WTC11 (cell line): ENCODE data around the gene ILK. TPM values are rescaled to one million over a fixed set of nuclear protein-coding genes. Genes with fewer than 3 reads are reported as not detected.

Source experiments
- ATAC-seq: fragments of 200-7000 bp; cut with Tn5 transposase; 2 replicates; pipeline ENCODE4 v1.10.0; 2021; ENCODE audit warnings: mild to moderate bottlenecking, moderate library complexity
- CTCF ChIA-PET: fragments of 300-600 bp; sonication (Branson Sonifier 250); formaldehyde crosslinking; loops from one replicate; lab custom pipeline; 2021; ENCODE audit warnings: antibody characterized with exemption; lab: Charles Lee
- POLR2A ChIA-PET: fragments of 350-600 bp; sonication (Branson Sonifier 250); formaldehyde crosslinking; loops from one replicate; lab custom pipeline; 2021; ENCODE audit warnings: antibody characterized with exemption; lab: Charles Lee
- DNase-seq: peaks from one replicate; pipeline ENCODE4 v3.0.0; 2021; ENCODE audit warnings: low spot score
- H3K27ac Mint-ChIP-seq: 2 replicates; pipeline ENCODE4 v1.8.0; 2021; ENCODE audit warnings: mixed read lengths
- H3K27me3 Mint-ChIP-seq: 2 replicates; pipeline ENCODE4 v1.8.0; 2021; ENCODE audit warnings: low read depth, mild to moderate bottlenecking, moderate library complexity, mixed read lengths
- H3K36me3 Mint-ChIP-seq: 2 replicates; pipeline ENCODE4 v1.8.0; 2021; ENCODE audit warnings: mixed read lengths
- H3K4me1 Mint-ChIP-seq: 2 replicates; pipeline ENCODE4 v1.8.0; 2022; ENCODE audit warnings: mixed read lengths
- H3K4me3 Mint-ChIP-seq: 2 replicates; pipeline ENCODE4 v1.8.0; 2021; ENCODE audit warnings: mild to moderate bottlenecking, moderate library complexity, mixed read lengths
- H3K9me3 Mint-ChIP-seq: 2 replicates; pipeline ENCODE4 v1.8.0; 2021; ENCODE audit warnings: mixed read lengths
- ATF1 ChIP-seq: sonication (generic); formaldehyde crosslinking; IDR thresholded peaks from 2 replicates; pipeline ENCODE4 v1.8.1; 2023; ENCODE audit warnings: mild to moderate bottlenecking, moderate library complexity, missing genetic modification reagents
- CBFB ChIP-seq: sonication (generic); formaldehyde crosslinking; IDR thresholded peaks from 2 replicates; pipeline ENCODE4 v1.8.1; 2022; ENCODE audit warnings: mild to moderate bottlenecking, low read depth, missing genetic modification reagents
- EMX1 ChIP-seq: fragments of 250-450 bp; sonication (Bioruptor Pico); IDR thresholded peaks from 2 replicates; pipeline ENCODE4 v1.8.0; 2021; ENCODE audit warnings: mild to moderate bottlenecking
- FOXK1 ChIP-seq: sonication (generic); formaldehyde crosslinking; IDR thresholded peaks from 2 replicates; pipeline ENCODE4 v1.8.0; 2022; ENCODE audit warnings: mild to moderate bottlenecking, moderate library complexity, missing genetic modification reagents
- GRHL2 ChIP-seq: fragments of 250-450 bp; sonication (Bioruptor Pico); IDR thresholded peaks from 2 replicates; pipeline ENCODE4 v1.8.0; 2022; ENCODE audit warnings: mild to moderate bottlenecking, moderate library complexity; ENCODE audit not compliant: insufficient replicate concordance, severe bottlenecking
- GTF2I ChIP-seq: fragments of 250-450 bp; sonication (Bioruptor Pico); conservative IDR thresholded peaks from 2 replicates; pipeline ENCODE4 v1.4.0; 2021; ENCODE audit warnings: mild to moderate bottlenecking
- KAT7 ChIP-seq: sonication (generic); formaldehyde crosslinking; IDR thresholded peaks from 2 replicates; pipeline ENCODE4 v1.8.1; 2023; ENCODE audit warnings: missing genetic modification reagents, mild to moderate bottlenecking, borderline replicate concordance
- NFE2L1 ChIP-seq: sonication (generic); formaldehyde crosslinking; IDR thresholded peaks from 2 replicates; pipeline ENCODE4 v1.8.1; 2023; ENCODE audit warnings: missing genetic modification reagents
- ZNF396 ChIP-seq: fragments of 250-450 bp; sonication (Bioruptor Pico); IDR thresholded peaks from 2 replicates; pipeline ENCODE4 v1.8.0; 2021; ENCODE audit warnings: mild to moderate bottlenecking, moderate library complexity, borderline replicate concordance
- ZNF671 ChIP-seq: fragments of 250-450 bp; sonication (Bioruptor Pico); IDR thresholded peaks from 2 replicates; pipeline ENCODE4 v1.8.0; 2021; ENCODE audit warnings: mild to moderate bottlenecking
- total RNA-seq: library from RNA; stranded (reverse); gene quantifications from 3 replicates; pipeline ENCODE4 v1.2.3, GENCODE V29; 2021
- TF ChIP-seq, protein P1 (sequence below): fragments of 250-450 bp; sonication (Bioruptor Pico); IDR thresholded peaks from 2 replicates; pipeline ENCODE4 v1.9.0; 2021; ENCODE audit warnings: mild to moderate bottlenecking
- TF ChIP-seq, protein P2 (sequence below): sonication (generic); formaldehyde crosslinking; IDR thresholded peaks from 2 replicates; pipeline ENCODE4 v1.8.0; 2023; ENCODE audit warnings: mild to moderate bottlenecking, missing genetic modification reagents
- TF ChIP-seq, protein P3 (sequence below): fragments of 250-450 bp; sonication (Bioruptor Pico); IDR thresholded peaks from 2 replicates; pipeline ENCODE4 v1.9.0; 2021; ENCODE audit warnings: moderate library complexity, mild to moderate bottlenecking, inconsistent platforms, borderline replicate concordance
- TF ChIP-seq, protein P4 (sequence below): sonication (generic); formaldehyde crosslinking; IDR thresholded peaks from 2 replicates; pipeline ENCODE4 v1.8.1; 2023; ENCODE audit warnings: mild to moderate bottlenecking, missing genetic modification reagents, moderate library complexity
- TF ChIP-seq, protein P5 (sequence below): fragments of 250-450 bp; sonication (Bioruptor Pico); IDR thresholded peaks from 2 replicates; pipeline ENCODE4 v1.9.0; 2021; ENCODE audit warnings: mild to moderate bottlenecking, borderline replicate concordance
- TF ChIP-seq, protein P6 (sequence below): sonication (generic); formaldehyde crosslinking; IDR thresholded peaks from 2 replicates; pipeline ENCODE4 v1.8.1; 2022; ENCODE audit warnings: low read depth, missing genetic modification reagents, borderline replicate concordance

Gene ILK
- total RNA-seq, 1 experiment from 2014 or later, result 97.7 TPM

DNA sequence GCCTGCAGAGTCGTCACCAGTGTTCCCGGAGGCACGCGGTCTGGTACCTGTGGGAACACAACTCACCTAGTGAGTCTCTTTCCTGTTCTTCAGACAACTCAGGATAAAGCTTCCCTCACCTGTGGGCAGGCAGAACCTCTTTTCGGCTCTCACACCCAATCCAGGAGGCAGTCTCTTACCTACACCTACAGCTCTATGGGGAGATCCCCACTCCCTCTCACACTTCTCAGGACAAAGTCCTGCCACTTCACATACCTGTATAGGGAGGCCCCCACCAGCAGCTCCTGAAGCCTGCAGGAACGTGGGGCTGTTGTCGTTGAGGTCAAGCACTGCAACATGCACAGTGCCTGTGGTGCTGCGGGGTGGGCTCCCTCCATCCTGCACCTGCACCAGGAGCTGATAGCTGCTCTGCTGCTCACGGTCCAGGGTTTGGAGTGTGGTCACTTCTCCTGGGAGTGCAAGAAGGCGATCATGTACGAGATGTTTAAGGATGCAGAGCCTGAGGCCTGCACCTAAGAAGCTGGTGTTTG, 27.9 kb downstream of the ILK start (continued):
- TF ChIP-seq, protein P1, sequence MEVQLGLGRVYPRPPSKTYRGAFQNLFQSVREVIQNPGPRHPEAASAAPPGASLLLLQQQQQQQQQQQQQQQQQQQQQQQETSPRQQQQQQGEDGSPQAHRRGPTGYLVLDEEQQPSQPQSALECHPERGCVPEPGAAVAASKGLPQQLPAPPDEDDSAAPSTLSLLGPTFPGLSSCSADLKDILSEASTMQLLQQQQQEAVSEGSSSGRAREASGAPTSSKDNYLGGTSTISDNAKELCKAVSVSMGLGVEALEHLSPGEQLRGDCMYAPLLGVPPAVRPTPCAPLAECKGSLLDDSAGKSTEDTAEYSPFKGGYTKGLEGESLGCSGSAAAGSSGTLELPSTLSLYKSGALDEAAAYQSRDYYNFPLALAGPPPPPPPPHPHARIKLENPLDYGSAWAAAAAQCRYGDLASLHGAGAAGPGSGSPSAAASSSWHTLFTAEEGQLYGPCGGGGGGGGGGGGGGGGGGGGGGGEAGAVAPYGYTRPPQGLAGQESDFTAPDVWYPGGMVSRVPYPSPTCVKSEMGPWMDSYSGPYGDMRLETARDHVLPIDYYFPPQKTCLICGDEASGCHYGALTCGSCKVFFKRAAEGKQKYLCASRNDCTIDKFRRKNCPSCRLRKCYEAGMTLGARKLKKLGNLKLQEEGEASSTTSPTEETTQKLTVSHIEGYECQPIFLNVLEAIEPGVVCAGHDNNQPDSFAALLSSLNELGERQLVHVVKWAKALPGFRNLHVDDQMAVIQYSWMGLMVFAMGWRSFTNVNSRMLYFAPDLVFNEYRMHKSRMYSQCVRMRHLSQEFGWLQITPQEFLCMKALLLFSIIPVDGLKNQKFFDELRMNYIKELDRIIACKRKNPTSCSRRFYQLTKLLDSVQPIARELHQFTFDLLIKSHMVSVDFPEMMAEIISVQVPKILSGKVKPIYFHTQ (CRISPR knock-in tag), result no peak

DNA sequence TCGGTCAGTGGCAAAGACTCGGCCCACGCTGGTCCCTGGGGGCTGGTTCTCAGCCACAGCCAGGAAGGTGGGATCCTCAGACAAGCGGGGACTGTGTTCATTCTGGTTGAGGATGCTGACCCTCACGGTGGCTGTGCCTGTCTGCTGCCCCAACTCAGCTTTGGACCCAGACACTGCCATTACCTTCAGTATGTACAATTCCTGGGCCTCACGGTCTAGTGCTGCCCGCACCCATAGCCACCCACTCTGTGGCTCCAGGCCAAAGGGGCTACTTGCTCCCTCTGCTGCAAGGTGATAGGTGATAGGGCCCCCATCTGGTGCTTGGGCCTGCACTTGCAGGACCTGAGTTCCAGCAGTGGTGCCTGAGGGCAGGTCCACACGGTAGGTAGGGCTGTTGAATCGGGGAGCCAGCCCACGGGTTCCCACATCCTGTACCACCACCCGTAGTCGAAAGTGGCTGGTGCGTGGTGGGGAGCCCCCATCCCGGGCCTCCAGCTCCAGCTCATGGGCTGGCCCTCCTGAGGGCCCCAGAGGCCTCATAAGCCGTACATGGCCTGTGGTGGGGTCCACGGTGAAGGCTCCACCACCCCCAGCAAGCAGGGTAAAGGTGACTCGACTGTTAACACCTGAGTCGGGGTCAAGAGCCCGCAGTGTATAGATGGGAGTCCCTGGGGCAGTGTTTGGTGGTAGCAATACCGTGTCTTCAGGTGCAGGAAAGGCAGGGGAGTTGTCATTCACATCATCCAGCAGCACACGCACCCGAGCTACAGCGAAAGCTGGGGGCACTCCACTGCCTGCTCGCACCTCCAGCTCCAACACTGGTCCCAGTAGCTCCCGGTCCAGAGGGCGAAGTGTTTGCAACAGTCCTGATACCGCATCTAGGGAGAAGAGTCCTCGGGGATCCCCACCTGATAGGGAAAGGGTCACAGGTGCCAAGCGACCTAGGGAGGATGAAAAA, 28.8 kb downstream of the ILK start:
- POLR2A ChIA-PET, result no interaction called here
- Mint-ChIP-seq H3K9me3 (no peaks in the 10 kb centered on the region), H3K4me1 (peaks cover 8% of the 10 kb centered on the region; the same call in 1 of the 2 replicates), H3K4me3 (no peak overlapping the region), H3K27ac (no peak overlapping the region), H3K36me3 (no peaks in the 10 kb centered on the region), H3K27me3 (peaks cover 41% of the 10 kb centered on the region)
- DNase-seq (no peak), ATAC-seq (no peak)
- CTCF ChIA-PET, result interaction anchor here (2.3 kb wide), 1 partner anchor 101 kb away, joined by 6 read pairs; no protein-coding TSS in a partner anchor
- TF ChIP-seq FOXK1 (CRISPR knock-in tag) (no peak), EMX1 (CRISPR knock-in tag) (no peak), ZNF396 (no peak), ZNF671 (no peak), ATF1 (CRISPR knock-in tag) (no peak), GRHL2 (CRISPR knock-in tag) (no peak), NFE2L1 (CRISPR knock-in tag) (no peak), GTF2I (no peak), CBFB (no peak), KAT7 (CRISPR knock-in tag) (no peak)
- TF ChIP-seq, protein P1 (CRISPR knock-in tag), result no peak
- TF ChIP-seq, protein P2, sequence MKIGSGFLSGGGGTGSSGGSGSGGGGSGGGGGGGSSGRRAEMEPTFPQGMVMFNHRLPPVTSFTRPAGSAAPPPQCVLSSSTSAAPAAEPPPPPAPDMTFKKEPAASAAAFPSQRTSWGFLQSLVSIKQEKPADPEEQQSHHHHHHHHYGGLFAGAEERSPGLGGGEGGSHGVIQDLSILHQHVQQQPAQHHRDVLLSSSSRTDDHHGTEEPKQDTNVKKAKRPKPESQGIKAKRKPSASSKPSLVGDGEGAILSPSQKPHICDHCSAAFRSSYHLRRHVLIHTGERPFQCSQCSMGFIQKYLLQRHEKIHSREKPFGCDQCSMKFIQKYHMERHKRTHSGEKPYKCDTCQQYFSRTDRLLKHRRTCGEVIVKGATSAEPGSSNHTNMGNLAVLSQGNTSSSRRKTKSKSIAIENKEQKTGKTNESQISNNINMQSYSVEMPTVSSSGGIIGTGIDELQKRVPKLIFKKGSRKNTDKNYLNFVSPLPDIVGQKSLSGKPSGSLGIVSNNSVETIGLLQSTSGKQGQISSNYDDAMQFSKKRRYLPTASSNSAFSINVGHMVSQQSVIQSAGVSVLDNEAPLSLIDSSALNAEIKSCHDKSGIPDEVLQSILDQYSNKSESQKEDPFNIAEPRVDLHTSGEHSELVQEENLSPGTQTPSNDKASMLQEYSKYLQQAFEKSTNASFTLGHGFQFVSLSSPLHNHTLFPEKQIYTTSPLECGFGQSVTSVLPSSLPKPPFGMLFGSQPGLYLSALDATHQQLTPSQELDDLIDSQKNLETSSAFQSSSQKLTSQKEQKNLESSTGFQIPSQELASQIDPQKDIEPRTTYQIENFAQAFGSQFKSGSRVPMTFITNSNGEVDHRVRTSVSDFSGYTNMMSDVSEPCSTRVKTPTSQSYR (CRISPR knock-in tag), result no peak
- TF ChIP-seq, protein P3, sequence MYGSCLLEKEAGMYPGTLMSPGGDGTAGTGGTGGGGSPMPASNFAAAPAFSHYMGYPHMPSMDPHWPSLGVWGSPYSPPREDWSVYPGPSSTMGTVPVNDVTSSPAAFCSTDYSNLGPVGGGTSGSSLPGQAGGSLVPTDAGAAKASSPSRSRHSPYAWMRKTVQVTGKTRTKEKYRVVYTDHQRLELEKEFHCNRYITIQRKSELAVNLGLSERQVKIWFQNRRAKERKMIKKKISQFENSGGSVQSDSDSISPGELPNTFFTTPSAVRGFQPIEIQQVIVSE (CRISPR knock-in tag), result no peak
- TF ChIP-seq, protein P4, sequence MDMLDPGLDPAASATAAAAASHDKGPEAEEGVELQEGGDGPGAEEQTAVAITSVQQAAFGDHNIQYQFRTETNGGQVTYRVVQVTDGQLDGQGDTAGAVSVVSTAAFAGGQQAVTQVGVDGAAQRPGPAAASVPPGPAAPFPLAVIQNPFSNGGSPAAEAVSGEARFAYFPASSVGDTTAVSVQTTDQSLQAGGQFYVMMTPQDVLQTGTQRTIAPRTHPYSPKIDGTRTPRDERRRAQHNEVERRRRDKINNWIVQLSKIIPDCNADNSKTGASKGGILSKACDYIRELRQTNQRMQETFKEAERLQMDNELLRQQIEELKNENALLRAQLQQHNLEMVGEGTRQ (CRISPR knock-in tag), result no peak
- TF ChIP-seq, protein P5, sequence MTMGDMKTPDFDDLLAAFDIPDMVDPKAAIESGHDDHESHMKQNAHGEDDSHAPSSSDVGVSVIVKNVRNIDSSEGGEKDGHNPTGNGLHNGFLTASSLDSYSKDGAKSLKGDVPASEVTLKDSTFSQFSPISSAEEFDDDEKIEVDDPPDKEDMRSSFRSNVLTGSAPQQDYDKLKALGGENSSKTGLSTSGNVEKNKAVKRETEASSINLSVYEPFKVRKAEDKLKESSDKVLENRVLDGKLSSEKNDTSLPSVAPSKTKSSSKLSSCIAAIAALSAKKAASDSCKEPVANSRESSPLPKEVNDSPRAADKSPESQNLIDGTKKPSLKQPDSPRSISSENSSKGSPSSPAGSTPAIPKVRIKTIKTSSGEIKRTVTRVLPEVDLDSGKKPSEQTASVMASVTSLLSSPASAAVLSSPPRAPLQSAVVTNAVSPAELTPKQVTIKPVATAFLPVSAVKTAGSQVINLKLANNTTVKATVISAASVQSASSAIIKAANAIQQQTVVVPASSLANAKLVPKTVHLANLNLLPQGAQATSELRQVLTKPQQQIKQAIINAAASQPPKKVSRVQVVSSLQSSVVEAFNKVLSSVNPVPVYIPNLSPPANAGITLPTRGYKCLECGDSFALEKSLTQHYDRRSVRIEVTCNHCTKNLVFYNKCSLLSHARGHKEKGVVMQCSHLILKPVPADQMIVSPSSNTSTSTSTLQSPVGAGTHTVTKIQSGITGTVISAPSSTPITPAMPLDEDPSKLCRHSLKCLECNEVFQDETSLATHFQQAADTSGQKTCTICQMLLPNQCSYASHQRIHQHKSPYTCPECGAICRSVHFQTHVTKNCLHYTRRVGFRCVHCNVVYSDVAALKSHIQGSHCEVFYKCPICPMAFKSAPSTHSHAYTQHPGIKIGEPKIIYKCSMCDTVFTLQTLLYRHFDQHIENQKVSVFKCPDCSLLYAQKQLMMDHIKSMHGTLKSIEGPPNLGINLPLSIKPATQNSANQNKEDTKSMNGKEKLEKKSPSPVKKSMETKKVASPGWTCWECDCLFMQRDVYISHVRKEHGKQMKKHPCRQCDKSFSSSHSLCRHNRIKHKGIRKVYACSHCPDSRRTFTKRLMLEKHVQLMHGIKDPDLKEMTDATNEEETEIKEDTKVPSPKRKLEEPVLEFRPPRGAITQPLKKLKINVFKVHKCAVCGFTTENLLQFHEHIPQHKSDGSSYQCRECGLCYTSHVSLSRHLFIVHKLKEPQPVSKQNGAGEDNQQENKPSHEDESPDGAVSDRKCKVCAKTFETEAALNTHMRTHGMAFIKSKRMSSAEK (CRISPR knock-in tag), result no peak
- TF ChIP-seq, protein P6, sequence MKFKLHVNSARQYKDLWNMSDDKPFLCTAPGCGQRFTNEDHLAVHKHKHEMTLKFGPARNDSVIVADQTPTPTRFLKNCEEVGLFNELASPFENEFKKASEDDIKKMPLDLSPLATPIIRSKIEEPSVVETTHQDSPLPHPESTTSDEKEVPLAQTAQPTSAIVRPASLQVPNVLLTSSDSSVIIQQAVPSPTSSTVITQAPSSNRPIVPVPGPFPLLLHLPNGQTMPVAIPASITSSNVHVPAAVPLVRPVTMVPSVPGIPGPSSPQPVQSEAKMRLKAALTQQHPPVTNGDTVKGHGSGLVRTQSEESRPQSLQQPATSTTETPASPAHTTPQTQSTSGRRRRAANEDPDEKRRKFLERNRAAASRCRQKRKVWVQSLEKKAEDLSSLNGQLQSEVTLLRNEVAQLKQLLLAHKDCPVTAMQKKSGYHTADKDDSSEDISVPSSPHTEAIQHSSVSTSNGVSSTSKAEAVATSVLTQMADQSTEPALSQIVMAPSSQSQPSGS (CRISPR knock-in tag), result no peak
